K562 (cell line): ENCODE data around the gene SLC16A10. TPM values are rescaled to one million over a fixed set of nuclear protein-coding genes. Genes with fewer than 3 reads are reported as not detected.

ENCODE experiments used
- ATAC-seq: fragments of 200-7000 bp; cut with Tn5 transposase; 3 replicates; pipeline ENCODE4 v1.9.1; 2020; ENCODE audit warnings: moderate library complexity
- BruUV-seq: library from RNA; stranded (reverse); fragments of 400-500 nt; replicated peaks from 2 replicates; lab custom pipeline; 2021; lab: Mats Ljungman, UMichigan
- CTCF ChIA-PET: fragments of 300-600 bp; formaldehyde crosslinking; extraction: SDS; loops from one replicate; lab custom pipeline; 2021; ENCODE audit warnings: low intra/inter-chr PET ratio; lab: Yijun Ruan, JAX
- POLR2A ChIA-PET: fragments of 300-600, 350-650 bp; sonication (Branson Sonifier 250); formaldehyde crosslinking; extraction: SDS; loops from one replicate; lab custom pipeline; 2021; ENCODE audit warnings: antibody characterized with exemption, inconsistent platforms; lab: Yijun Ruan, JAX
- DNase-seq, 4 experiments: peaks; one replicate each; pipeline versions ENCODE4 v3.0.0 to v3.0.0-alpha.2; 2011 to 2018; ENCODE audit warnings: low spot score in 3 of 4, mixed read lengths in 3 of 4; ENCODE audit errors: extremely low read depth in 1 of 4
- FAIRE-seq: peaks from 2 replicates; lab custom pipeline; 2011; peaks lifted over from hg19 to GRCh38; lab: Jason Lieb, UNC
- H2AFZ ChIP-seq: 2 replicates; pipeline ENCODE4 v1.6.0; 2011; ENCODE audit warnings: low read depth, low read length, control low read depth, inconsistent platforms
- H3K27ac ChIP-seq: fragments of 200-600 bp; 3 replicates; pipeline ENCODE4 v1.8.0; 2011; ENCODE audit warnings: low read depth, mild to moderate bottlenecking, control low read depth, inconsistent platforms, low read length, moderate library complexity, mixed read lengths; ENCODE audit errors: extremely low read depth
- H3K27me3 ChIP-seq, 2 experiments: fragments of 300-600 bp in 1 of 2; 2 replicates in 1 of 2; 3 replicates in 1 of 2; pipeline versions ENCODE4 v1.6.0 to v1.8.0; 2011; ENCODE audit warnings: inconsistent platforms in 2 of 2, low read length in 2 of 2, mild to moderate bottlenecking in 1 of 2, mixed read lengths in 1 of 2, moderate library complexity in 1 of 2; ENCODE audit not compliant: control insufficient read depth in 2 of 2, insufficient read depth in 2 of 2
- H3K36me3 ChIP-seq: fragments of 300-600 bp; 3 replicates; pipeline ENCODE4 v1.8.0; 2011; ENCODE audit warnings: mild to moderate bottlenecking, low read length, inconsistent platforms; ENCODE audit not compliant: control insufficient read depth, insufficient read depth
- H3K4me1 ChIP-seq, 2 experiments: fragments of 200-600 bp in 1 of 2; replicated peaks in 1 of 2; 2 replicates in 1 of 2; 3 replicates in 1 of 2; pipeline versions ENCODE4 v1.5.1 to v1.8.0; 2011; ENCODE audit warnings: inconsistent platforms in 2 of 2, low read length in 2 of 2, mild to moderate bottlenecking in 1 of 2, mixed read lengths in 1 of 2, moderate library complexity in 1 of 2; ENCODE audit not compliant: control insufficient read depth in 2 of 2, insufficient read depth in 2 of 2
- H3K4me2 ChIP-seq: 2 replicates; pipeline ENCODE4 v1.6.1; 2011; ENCODE audit warnings: low read length, control low read depth, inconsistent platforms, mixed read lengths; ENCODE audit not compliant: insufficient read depth
- H3K4me3 ChIP-seq: fragments of 200-600 bp; sonication (generic), shearing (Covaris generic); 2 replicates; pipeline ENCODE4 v1.5.1; 2016; ENCODE audit warnings: control low read depth, inconsistent platforms
- H3K79me2 ChIP-seq: fragments of 200-600 bp; 3 replicates; pipeline ENCODE4 v1.8.0; 2011; ENCODE audit warnings: low read length, inconsistent platforms; ENCODE audit not compliant: control insufficient read depth, insufficient read depth
- H3K9ac ChIP-seq, 2 experiments: 2 replicates each; pipeline versions ENCODE4 v1.6.0 to v1.6.1; 2011; ENCODE audit warnings: low read depth in 2 of 2, low read length in 2 of 2, control low read depth in 1 of 2, inconsistent platforms in 1 of 2, mild to moderate bottlenecking in 1 of 2, mixed read lengths in 1 of 2; ENCODE audit not compliant: insufficient read depth in 1 of 2
- H3K9me1 ChIP-seq: one replicate; pipeline ENCODE4 v1.6.0; 2011; ENCODE audit warnings: inconsistent platforms, mild to moderate bottlenecking, low read length, moderate library complexity; ENCODE audit not compliant: control insufficient read depth, insufficient read depth
- H3K9me3 ChIP-seq: replicated peaks from 2 replicates; pipeline ENCODE4 v1.5.1; 2011; ENCODE audit warnings: low read depth, low read length, inconsistent platforms; ENCODE audit not compliant: control insufficient read depth, insufficient read depth
- H4K20me1 ChIP-seq: replicated peaks from 2 replicates; pipeline ENCODE4 v1.6.1; 2011; ENCODE audit warnings: low read length, inconsistent platforms, mixed read lengths; ENCODE audit not compliant: control insufficient read depth, insufficient read depth
- GABPB2 ChIP-seq: fragments of 250-450 bp; sonication (Bioruptor Pico); conservative IDR thresholded peaks from 2 replicates; pipeline ENCODE4 v1.5.1; 2021; ENCODE audit warnings: mild to moderate bottlenecking
- LEF1 ChIP-seq: fragments of 450-650 bp; IDR thresholded peaks from 2 replicates; pipeline ENCODE4 v1.6.1; 2016; ENCODE audit warnings: mild to moderate bottlenecking
- RBBP5 ChIP-seq: fragments of 200-600 bp; sonication (generic); IDR thresholded peaks from 2 replicates; pipeline ENCODE4 v1.6.1; 2012; ENCODE audit warnings: borderline replicate concordance, mild to moderate bottlenecking, low read length, control low read depth, inconsistent platforms; ENCODE audit not compliant: insufficient read depth, poor library complexity, severe bottlenecking
- TSC22D4 ChIP-seq: fragments of 450-650 bp; IDR thresholded peaks from 2 replicates; pipeline ENCODE4 v1.6.1; 2016; ENCODE audit warnings: missing genetic modification characterization, missing biosample characterization, control low read depth
- WGBS: fragments of 100-300 bp; shearing (Covaris generic); methylation state at CpG from one replicate; pipeline ENCODE4 v1.1.6; 2016; ENCODE audit warnings: low coverage, mixed read lengths; ENCODE audit not compliant: insufficient coverage; ENCODE audit errors: missing lambda C conversion rate; 5-methylcytosine and 5-hydroxymethylcytosine counted together
- in situ Hi-C: fragments of 300-500 bp; cut with MboI; formaldehyde crosslinking; loops from 4 replicates; pipeline ENCODE4 v1.15.0; 2018; ENCODE audit warnings: inconsistent platforms, mixed read lengths
- intact Hi-C: fragments of 100-400 bp; cut with micrococcal nuclease; formaldehyde crosslinking; loops from 2 replicates; pipeline ENCODE4 v1.14.2; 2022
- polyA plus RNA-seq, 8 experiments: library from polyadenylated mRNA; depleted of rRNA in 4 of 8; stranded (reverse) in 5 of 8; unstranded in 3 of 8; fragments of >200 nt; fragmentation: Nextera tagmentation in 2 of 8; fragmentation: Illumina TruSeq in 1 of 8; extraction: Ambion mirVana in 2 of 8; extraction: Trizol in 1 of 8; gene quantifications; 2 replicates each; pipeline versions ENCODE4 v1.2.1 to v1.2.3, GENCODE V29; 2011 to 2014; ENCODE audit warnings: inconsistent platforms in 1 of 8, missing spikeins in 1 of 8
- total RNA-seq, 7 experiments: library from RNA; depleted of rRNA in 6 of 7; stranded (reverse); fragments of >200 nt in 6 of 7; fragmentation: Illumina TruSeq in 2 of 7; extraction: Trizol in 2 of 7; gene quantifications; 2 replicates each; pipeline versions ENCODE4 v1.2.1 to v1.2.3, GENCODE V29; 2011 to 2021; ENCODE audit warnings: low replicate concordance in 1 of 7
- TF ChIP-seq, protein P1 (sequence below): fragments of 250-450 bp; sonication (Bioruptor Pico); IDR thresholded peaks from 2 replicates; pipeline ENCODE4 v1.4.0; 2020
- TF ChIP-seq, protein P2 (sequence below): fragments of 250-450 bp; sonication (Bioruptor Pico); IDR thresholded peaks from 2 replicates; pipeline ENCODE4 v1.4.0; 2020; ENCODE audit warnings: mild to moderate bottlenecking, moderate library complexity
- TF ChIP-seq, protein P3 (sequence below), 3 experiments: fragments of 200-800 bp in 1 of 3; fragments of 250-450 bp in 1 of 3; fragments of 450-650 bp in 1 of 3; sonication (Bioruptor Pico) in 1 of 3; sonication (Bioruptor generic) in 1 of 3; formaldehyde crosslinking in 1 of 3; IDR thresholded peaks; 2 replicates each; pipeline versions ENCODE4 v1.6.1 to v1.8.0; 2016 to 2022; ENCODE audit warnings: mild to moderate bottlenecking in 2 of 3, missing genetic modification characterization in 2 of 3, missing compliant biosample characterization in 1 of 3, moderate library complexity in 1 of 3
- TF ChIP-seq, protein P4 (sequence below): fragments of 250-450 bp; sonication (Bioruptor Pico); IDR thresholded peaks from 2 replicates; pipeline ENCODE4 v1.4.0; 2020; ENCODE audit warnings: mild to moderate bottlenecking, moderate library complexity

SLC16A10 gene
- total and polyA plus RNA-seq, 9 of the 15 experiments (the other 6 are each of a cell fraction or from before 2014, with no cell fraction given), result 0.02 to 0.54 (median 0.24) TPM; not detected in 4

DNA sequence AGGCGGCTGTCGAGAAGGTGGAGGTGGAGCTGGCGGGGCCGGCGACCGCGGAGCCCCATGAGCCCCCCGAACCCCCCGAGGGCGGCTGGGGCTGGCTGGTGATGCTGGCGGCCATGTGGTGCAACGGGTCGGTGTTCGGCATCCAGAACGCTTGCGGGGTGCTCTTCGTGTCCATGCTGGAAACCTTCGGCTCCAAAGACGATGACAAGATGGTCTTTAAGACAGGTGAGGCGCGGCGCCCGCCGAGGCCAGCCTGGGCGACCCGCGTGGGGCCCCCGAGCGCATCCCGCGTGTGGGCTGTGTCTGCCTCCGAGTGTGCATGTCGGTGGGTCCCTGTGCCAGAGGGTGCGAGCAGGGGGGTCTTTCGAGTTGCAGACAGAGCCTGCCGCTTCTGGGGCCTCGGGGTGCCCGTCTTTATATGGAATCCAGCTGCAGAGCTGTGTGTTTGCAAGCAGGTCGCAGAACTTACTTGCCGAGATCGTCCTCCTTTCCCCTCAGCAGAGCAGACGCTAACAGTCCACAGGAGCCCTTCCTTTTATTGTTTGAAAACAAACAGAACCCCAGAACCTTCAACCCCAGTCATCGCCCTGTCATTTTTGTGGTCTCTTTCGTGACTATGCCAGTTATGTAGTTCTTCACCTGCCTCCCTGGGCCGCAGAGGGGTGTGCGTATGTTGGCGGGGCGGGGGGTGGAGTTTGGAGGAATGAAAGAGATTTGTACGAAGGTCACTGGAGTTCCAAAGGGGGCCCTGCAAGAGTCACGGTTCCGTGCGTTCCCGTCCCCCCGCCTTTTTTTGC is 766 bp downstream of the SLC16A10 start:
- Histone ChIP-seq H3K27ac (no peak overlapping the region), H3K36me3 (no peaks in the 10 kb centered on the region), H3K27me3 (peaks cover 19 to 29% of the 10 kb centered on the region in 2 experiments), H2AFZ (0 out of 2 replicates have a peak overlapping the region, but pooled peaks have one; percentile 32), H3K4me3 (peak overlapping the region; percentile 47), H3K4me2 (peak overlapping the region; percentile 18; the same call in 1 of the 2 replicates), H3K4me1 (peaks cover 3 to 14% of the 10 kb centered on the region in 2 experiments; a peak in 2 of 5 replicates), H3K9me3 (no peaks in the 10 kb centered on the region; the same call in 1 of the 2 replicates), H4K20me1 (no peaks in the 10 kb centered on the region), H3K79me2 (no peaks in the 10 kb centered on the region), H3K9me1 (no peaks in the 10 kb centered on the region), H3K9ac (peak overlapping the region in 1 of 2 experiments; percentile 84; a peak in 1 of 4 replicates)
- ChIA-PET CTCF (no interaction called here), POLR2A (no interaction called here)
- 19% methylated on average over 48 of the region's 54 CpGs for WGBS
- BruUV-seq, result no TSS peak
- DNase-seq, result no peak
- in situ Hi-C loops (no loop called here), intact Hi-C loops (no loop called here)
- no peak for FAIRE-seq
- TF ChIP-seq, protein P1, sequence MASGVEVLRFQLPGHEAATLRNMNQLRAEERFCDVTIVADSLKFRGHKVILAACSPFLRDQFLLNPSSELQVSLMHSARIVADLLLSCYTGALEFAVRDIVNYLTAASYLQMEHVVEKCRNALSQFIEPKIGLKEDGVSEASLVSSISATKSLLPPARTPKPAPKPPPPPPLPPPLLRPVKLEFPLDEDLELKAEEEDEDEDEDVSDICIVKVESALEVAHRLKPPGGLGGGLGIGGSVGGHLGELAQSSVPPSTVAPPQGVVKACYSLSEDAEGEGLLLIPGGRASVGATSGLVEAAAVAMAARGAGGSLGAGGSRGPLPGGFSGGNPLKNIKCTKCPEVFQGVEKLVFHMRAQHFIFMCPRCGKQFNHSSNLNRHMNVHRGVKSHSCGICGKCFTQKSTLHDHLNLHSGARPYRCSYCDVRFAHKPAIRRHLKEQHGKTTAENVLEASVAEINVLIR (CRISPR knock-in tag), result no peak
- TF ChIP-seq RBBP5 (no peak), LEF1 (no peak), TSC22D4 (tag) (no peak), GABPB2 (CRISPR knock-in tag) (no peak)
- TF ChIP-seq, protein P2, sequence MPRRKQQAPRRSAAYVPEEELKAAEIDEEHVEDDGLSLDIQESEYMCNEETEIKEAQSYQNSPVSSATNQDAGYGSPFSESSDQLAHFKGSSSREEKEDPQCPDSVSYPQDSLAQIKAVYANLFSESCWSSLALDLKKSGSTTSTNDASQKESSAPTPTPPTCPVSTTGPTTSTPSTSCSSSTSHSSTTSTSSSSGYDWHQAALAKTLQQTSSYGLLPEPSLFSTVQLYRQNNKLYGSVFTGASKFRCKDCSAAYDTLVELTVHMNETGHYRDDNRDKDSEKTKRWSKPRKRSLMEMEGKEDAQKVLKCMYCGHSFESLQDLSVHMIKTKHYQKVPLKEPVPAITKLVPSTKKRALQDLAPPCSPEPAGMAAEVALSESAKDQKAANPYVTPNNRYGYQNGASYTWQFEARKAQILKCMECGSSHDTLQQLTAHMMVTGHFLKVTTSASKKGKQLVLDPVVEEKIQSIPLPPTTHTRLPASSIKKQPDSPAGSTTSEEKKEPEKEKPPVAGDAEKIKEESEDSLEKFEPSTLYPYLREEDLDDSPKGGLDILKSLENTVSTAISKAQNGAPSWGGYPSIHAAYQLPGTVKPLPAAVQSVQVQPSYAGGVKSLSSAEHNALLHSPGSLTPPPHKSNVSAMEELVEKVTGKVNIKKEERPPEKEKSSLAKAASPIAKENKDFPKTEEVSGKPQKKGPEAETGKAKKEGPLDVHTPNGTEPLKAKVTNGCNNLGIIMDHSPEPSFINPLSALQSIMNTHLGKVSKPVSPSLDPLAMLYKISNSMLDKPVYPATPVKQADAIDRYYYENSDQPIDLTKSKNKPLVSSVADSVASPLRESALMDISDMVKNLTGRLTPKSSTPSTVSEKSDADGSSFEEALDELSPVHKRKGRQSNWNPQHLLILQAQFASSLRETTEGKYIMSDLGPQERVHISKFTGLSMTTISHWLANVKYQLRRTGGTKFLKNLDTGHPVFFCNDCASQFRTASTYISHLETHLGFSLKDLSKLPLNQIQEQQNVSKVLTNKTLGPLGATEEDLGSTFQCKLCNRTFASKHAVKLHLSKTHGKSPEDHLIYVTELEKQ (CRISPR knock-in tag), result no peak
- TF ChIP-seq, protein P3, sequence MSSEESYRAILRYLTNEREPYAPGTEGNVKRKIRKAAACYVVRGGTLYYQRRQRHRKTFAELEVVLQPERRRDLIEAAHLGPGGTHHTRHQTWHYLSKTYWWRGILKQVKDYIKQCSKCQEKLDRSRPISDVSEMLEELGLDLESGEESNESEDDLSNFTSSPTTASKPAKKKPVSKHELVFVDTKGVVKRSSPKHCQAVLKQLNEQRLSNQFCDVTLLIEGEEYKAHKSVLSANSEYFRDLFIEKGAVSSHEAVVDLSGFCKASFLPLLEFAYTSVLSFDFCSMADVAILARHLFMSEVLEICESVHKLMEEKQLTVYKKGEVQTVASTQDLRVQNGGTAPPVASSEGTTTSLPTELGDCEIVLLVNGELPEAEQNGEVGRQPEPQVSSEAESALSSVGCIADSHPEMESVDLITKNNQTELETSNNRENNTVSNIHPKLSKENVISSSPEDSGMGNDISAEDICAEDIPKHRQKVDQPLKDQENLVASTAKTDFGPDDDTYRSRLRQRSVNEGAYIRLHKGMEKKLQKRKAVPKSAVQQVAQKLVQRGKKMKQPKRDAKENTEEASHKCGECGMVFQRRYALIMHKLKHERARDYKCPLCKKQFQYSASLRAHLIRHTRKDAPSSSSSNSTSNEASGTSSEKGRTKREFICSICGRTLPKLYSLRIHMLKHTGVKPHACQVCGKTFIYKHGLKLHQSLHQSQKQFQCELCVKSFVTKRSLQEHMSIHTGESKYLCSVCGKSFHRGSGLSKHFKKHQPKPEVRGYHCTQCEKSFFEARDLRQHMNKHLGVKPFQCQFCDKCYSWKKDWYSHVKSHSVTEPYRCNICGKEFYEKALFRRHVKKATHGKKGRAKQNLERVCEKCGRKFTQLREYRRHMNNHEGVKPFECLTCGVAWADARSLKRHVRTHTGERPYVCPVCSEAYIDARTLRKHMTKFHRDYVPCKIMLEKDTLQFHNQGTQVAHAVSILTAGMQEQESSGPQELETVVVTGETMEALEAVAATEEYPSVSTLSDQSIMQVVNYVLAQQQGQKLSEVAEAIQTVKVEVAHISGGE (CRISPR knock-in tag; IDR thresholded peaks at IDR 0.05), result no peak
- TF ChIP-seq, protein P4, sequence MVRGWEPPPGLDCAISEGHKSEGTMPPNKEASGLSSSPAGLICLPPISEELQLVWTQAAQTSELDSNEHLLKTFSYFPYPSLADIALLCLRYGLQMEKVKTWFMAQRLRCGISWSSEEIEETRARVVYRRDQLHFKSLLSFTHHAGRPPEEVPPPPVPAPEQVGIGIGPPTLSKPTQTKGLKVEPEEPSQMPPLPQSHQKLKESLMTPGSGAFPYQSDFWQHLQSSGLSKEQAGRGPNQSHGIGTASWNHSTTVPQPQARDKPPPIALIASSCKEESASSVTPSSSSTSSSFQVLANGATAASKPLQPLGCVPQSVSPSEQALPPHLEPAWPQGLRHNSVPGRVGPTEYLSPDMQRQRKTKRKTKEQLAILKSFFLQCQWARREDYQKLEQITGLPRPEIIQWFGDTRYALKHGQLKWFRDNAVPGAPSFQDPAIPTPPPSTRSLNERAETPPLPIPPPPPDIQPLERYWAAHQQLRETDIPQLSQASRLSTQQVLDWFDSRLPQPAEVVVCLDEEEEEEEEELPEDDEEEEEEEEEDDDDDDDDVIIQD (CRISPR knock-in tag), result no peak
- TF ChIP-seq, all 486 proteins: peak for 0
- ATAC-seq, result 0 out of 3 replicates have a peak, but pooled peaks have one; percentile 15
